Hematopoietic multipotent progenitor cell treated with erythropoietin and hydrocortisone succinate and interleukin-3 and kit ligand, for 15 days (in vitro differentiated cells): ENCODE measurements around the gene CCL2.

Source experiments
- DNase-seq: peaks from one replicate; pipeline ENCODE4 v3.0.0-alpha.2; 2015; ENCODE audit warnings: low spot score

The CCL2 gene

DNA sequence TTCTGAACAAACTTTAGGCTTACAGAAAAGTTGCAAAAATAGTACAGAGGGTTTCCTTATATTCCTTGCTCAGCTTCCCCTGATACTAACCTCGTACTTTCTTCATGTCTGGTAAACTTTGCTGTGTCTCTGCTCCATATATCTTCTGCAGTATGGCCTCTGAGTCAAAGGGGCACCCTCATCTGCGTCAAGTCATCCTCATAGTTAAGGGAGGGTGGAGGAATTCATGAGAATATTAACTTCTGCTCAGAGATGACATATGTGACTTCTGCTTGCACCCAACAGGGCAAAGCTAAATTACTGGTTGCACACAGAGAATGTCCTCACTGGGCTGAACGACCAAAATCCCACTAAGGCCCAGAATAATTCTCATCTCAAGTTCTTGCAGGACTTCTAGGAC lies 10.6 kb downstream of the CCL2 start:
- DNase-seq = no peak

DNA sequence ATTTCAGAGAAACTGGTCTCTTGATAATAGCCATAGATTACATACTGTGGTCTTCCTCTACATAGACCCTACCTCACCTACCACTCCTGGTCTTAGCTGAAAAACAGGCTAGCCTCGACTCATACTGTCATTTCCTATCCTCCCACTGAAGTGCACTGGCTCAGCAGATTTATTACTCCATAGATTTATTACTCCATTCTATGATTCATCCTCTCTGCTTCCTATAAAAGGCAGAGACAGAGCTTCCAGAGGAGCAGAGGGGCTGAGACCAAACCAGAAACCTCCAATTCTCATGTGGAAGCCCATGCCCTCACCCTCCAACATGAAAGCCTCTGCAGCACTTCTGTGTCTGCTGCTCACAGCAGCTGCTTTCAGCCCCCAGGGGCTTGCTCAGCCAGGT lies 14.9 kb downstream of the CCL2 start, which contains the start of gene CCL7:
CCL7 (plus strand) TSS at position 253 of the 400 bp plus-strand sequence; CDS start at position 323, 70 bp downstream.
- no peak for DNase-seq

DNA sequence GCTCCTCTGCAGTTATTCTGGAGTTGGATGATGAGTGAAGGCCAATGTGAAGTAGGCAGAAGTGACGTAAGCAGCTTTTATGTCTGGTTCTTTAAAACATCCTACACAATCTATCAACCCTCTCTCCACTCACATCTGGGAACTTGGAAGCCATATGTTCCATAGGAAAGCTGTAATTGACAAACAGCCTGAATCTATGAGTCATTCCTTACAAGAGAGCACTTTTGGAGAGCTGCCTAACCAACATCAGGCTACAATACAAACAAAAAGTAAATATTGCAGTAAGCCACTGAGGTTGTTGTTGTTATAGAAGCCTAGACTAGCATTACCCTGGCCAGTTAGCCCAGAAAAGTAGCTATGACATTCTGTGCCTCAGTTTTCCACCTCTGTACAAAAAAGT lies 20.8 kb downstream of the CCL2 start:
- DNase-seq = no peak

DNA sequence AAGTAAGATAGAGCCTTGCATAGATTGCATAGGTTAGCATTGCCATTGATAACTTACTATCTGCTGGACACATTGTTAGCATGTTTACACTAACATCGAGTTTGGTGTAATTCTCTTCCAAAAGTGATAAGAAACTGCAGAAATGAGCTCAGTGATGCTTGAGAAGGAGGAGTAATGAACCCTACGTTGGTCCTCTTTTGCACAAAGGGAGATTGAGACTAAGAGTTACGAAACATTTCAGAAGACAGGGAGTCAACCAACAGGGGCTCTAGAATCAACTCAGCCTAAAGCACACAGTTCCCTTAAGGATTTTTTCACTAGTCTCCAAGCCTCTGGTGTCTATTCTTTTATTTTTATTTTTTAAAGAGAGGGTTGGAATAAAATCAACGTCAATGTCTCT lies 21.7 kb downstream of the CCL2 start:
- no peak for DNase-seq

DNA sequence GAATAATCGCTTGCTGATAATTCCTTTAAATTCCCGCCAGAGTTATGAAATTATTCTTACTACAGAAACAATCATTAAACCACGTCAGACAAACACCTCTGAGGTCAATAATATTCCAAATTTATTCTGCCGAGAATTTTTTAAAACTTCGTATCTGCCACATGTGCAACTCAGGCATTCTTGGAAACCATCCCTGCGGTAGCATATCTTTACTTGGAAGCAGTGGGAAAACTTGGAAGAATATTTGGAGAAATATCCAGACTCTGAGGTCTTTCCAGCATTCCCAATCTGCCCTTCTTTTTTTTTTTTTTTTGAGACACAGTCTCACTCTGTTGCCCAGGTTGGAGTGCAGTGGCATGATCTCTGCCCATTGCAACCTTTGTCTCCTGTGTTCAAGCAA lies 28.5 kb downstream of the CCL2 start:
- DNase-seq = no peak

DNA sequence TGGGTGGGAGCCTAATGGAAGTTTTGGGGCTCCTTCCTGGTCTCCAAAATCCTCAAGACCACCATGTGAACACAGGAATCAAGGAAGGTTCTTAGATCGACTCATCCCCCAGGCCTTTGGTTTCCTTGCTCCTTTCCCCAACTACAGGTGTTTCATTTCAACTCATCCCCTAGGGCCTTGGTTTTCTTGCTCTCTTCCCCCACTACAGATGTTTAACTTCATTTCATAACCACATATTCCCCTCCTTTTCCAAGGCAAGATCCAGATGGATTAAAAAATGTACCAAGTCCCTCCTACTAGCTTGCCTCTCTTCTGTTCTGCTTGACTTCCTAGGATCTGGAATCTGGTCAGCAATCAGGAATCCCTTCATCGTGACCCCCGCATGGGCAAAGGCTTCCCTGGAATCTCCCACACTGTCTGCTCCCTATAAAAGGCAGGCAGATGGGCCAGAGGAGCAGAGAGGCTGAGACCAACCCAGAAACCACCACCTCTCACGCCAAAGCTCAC lies 30.3 kb downstream of the CCL2 start, which contains the start of gene CCL11:
CCL11 (plus strand) TSS at position 457 of the 507 bp plus-strand sequence. CDS start 67 bp downstream, outside the sequence.
- no peak for DNase-seq

DNA sequence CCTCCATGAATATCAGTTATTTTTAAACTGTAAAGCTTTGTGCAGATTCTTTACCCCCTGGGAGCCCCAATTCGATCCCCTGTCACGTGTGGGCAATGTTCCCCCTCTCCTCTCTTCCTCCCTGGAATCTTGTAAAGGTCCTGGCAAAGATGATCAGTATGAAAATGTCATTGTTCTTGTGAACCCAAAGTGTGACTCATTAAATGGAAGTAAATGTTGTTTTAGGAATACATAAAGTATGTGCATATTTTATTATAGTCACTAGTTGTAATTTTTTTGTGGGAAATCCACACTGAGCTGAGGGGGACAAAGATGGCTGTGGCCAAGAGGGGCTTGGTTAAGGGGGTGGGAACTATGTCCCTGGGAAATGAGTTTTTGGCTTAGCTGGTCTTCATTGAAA lies 32.8 kb downstream of the CCL2 start:
- no peak for DNase-seq

DNA sequence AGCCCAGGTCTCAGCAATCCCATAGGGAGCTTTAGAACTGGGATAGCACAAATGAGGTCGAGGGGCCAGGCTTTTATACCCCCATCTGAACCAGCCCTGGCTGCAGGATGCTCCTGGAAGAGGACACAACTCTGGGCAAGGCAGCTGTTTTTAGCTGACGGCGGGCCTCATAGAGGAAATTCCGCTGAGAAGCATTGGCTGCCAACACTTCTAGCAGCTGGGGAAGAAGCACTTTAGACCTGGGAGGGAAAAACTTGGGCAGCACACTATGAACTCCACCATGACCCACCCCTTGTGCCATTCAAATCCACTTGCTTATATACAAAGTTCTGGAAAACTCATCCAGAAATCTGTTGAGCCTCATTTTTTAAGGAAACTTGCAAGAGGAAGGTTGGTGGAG lies 35.5 kb downstream of the CCL2 start:
- DNase-seq = no peak

DNA sequence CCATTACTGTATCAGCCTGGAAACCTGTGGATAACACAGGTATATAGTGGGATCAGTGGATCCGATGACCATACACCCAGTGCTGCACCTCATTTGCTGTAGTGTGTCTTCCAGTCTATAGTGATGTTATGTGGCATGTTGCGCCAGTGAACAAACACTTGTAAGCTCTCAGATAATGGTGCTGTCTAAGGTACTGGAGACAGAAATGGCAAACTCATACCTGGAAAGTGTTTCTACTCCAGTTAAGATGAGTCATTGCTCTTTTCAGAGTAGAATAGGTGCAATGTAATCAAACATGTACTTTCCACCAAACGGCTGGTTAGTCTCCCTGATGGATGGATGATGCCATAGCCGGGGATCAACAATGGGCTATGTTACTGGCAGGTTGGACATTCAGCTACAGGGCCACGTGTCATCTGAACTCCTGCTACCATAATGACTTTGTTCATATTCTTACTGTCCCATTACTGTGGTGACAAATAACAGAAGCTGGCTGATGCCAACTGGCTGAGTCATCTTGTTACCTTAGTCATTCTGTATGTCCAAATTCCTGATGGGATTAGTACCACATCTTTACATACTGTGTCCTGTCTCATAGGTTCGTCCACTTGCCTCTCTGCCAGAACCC lies 36.8 kb downstream of the CCL2 start:
- no peak for DNase-seq

DNA sequence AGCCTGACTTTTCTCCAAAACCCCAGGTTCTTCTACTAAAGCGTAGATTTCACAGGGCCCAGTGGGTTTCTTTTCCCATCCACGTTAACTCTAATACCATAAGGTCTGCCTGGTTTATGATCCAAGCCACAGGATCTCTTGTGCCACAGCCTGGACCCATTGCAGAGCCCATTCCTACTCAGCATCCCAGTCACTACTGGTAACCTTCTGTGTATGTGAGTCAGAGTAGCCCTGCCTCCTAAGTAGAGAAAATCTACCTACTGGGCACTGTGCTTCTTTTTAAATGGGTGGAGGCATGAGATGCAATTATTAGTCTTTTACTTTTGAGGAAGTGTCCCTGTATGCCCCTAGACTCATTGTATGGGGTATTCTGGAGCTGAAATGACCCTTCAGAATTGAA lies 43.9 kb downstream of the CCL2 start:
- DNase-seq = no peak

DNA sequence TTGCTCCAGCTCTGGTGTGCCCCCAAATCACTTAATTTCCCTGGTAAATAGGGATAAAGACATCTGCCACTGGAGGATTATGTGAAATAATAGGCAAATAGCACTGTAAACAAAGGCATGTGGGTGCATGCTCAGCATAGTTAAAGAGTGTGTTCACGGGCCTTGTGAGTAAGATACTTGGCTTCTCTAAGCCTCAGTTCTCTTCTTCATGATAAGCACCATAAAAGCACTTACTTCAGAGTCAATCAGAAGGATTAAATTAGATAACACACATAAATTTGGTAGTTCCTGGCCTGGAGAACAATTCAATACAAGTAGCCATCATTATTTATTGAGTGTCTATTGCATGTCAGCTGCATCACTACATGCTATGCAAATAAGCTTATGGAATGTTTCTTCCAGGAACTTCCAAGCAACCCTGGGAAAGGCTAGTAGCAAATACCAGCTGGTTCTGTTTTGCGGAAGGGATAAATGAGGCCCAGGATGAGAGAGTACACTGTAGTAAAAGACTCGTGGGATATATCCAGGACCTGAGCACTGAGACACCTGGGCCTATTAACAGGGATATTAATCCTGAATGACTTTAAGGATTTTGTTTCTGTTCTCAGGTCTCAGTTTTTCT lies 45.0 kb downstream of the CCL2 start:
- DNase-seq = no peak

DNA sequence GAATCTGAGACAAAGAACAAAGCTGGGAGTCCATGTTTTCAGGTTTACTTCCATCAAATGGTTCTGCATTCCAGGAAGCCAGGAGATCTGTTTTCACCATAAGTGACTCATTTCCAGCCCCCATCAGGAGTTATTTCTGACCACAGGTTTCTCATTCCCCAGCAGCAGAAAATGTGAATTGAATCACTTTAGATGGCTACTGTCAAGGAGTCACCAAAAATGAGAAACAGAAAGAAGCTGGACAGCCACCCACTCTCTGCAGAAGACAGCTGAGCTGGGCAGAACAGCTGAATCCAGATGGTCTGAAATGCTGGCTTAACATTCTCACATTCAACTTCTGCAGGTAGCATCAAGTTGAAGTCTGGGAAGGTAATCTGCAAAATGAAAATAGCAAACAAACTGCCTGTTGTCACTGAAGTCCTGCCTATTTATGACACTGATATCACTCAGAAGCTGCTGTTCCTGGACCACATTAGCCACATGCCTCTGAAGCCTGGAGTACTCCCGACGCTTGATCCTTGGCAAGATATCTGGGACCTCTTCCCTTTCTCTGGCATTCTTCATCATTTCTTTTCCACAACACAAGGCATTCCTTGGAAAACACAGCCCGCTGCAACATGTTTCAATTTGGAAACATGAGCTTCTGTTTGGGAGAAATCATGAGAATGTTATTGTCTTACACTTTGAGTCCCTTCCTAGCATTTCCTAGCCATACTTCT lies 45.7 kb downstream of the CCL2 start:
- no peak for DNase-seq

DNA sequence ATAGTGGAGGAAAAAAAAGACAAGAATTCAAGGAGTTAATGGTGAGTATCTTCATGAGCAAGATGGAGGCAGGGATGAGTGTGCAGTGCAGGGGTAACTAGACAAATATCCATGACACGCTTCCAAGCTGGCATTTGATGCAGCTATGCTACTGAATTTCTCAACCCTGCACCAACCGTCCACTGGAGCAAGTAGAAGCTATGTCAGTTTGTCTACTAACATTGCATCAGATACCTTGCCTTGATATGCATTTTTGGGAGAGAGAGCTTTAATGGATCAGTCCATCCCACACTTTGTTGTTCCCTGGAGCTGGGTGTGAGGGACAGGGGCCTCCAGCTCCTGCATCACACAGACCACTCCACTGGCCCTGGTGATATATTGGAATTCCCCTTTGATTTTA lies 46.9 kb downstream of the CCL2 start:
- no peak for DNase-seq

DNA sequence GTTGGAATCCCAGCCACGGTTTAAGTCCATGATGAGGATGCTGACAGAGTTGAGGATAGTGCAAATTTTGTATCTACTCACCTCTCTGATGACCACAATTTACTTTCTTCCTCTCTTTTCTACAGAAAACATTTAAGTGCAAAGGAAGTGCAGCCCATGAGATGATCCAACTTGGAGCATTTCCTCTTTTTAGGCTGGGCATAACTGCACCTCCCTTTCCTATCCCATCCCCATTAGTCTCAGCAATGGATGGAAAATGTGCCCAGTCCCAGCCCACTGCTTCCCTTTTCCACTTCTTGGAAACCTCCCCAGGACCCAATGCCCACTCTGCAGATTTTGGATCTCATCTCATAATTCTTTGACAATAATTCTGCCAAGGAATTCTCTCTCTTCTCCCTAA lies 47.6 kb downstream of the CCL2 start:
- no peak for DNase-seq

DNA sequence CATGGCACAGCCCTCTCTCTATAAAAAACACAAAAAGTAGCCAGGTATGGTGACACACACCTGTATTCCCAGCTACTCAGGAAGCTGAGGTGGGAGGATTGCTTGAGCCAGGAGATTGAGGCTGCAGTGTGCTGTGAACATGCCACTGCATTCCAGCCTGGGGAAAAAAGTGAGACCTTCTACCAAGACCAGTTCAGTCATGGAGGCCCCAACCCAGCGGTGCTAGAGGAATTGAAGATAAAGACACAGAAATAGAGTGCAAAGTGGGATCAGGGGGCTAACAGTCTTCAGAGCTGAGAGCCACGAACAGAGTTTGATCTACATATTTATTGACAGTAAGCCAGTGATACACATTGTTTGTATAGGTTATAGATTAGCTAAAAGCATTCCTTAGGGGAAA lies 48.5 kb downstream of the CCL2 start:
- DNase-seq = no peak

DNA sequence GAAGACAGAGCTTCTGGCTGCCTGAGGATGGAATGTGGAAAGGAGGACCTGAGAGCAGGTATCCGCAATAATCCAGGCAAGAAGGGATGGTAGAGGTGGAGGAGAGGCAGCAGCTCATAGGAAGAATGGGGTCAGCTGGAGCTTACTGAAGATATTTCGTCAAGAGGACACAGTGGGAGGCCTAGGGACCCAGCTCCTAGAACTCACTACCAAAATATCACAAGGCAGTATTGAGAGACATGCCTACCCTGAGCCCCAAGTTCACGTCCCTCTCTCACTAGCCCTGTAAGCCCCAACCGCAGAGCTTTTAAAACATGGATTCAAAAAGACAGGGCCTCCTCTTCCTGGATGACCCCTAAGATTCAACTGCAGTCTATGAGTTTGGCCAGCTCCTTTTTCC lies 50.0 kb downstream of the CCL2 start:
- no peak for DNase-seq

DNA sequence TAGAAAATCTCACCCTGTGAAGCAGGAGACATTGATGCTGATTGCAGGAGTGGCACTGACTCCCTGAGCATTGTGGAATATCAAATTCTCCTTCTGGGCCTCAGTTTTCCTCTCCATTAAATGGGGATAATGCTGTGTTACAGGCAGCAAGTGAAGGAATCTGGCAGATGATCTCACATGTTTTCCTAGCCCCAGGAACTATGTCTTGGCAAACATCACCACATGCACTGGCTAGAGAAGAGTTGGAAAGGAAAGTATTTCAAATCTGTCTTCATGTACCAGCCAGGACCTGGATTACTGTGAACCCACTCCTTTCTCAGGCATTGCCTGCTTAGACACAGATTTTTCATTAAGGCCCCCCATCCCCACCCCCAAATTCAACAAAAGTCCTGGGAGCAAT lies 50.5 kb downstream of the CCL2 start:
- no peak for DNase-seq

DNA sequence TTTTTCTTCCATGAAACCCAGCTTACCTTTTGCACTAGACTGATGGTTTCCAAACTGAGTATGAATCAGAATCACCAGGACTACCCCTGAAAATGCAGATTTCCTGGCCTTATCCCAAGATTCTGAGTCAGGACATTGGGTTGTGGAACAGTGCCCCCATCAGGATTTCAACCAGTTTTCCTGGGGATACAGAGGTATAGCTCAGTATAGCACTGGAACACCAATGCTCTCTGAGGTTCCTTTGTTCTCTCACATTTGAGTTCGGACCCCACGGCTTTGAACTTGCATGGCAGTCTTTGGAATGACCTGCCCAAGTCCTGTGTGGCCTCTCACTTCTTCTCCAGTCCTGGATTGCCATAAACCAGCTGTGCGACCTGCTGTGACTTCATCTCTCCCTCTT lies 51.4 kb downstream of the CCL2 start:
- no peak for DNase-seq
